Left ventricle myocardium inferior (tissue), 1 donor: ENCODE results near the gene TOM1L2. TPM values are rescaled to one million over a fixed set of nuclear protein-coding genes. Genes with fewer than 3 reads are reported as not detected.

Source experiments
- DNase-seq: peaks from one replicate; pipeline ENCODE4 v3.0.0-alpha.2; 2020
- H3K27ac ChIP-seq: fragments of 200-600 bp; replicated peaks from 2 replicates; pipeline ENCODE4 v1.8.0; 2021
- H3K27me3 ChIP-seq: fragments of 200-600 bp; 2 replicates; pipeline ENCODE4 v1.8.0; 2021; ENCODE audit warnings: low read depth
- H3K36me3 ChIP-seq: fragments of 200-600 bp; 2 replicates; pipeline ENCODE4 v1.8.0; 2021
- H3K4me1 ChIP-seq: fragments of 200-600 bp; 2 replicates; pipeline ENCODE4 v1.8.0; 2021
- H3K4me3 ChIP-seq: fragments of 200-600 bp; 2 replicates; pipeline ENCODE4 v1.8.0; 2021; ENCODE audit warnings: mild to moderate bottlenecking, moderate library complexity
- H3K9me3 ChIP-seq: fragments of 200-600 bp; replicated peaks from 2 replicates; pipeline ENCODE4 v1.8.0; 2021
- CTCF ChIP-seq: fragments of 200-600 bp; IDR thresholded peaks from 2 replicates; pipeline ENCODE4 v1.8.0; 2021; ENCODE audit warnings: antibody characterized with exemption, mild to moderate bottlenecking, borderline replicate concordance
- intact Hi-C: fragments of 100-400 bp; cut with micrococcal nuclease; formaldehyde crosslinking; loops from one replicate; pipeline ENCODE4 v1.11.0; 2022
- total RNA-seq: library from RNA; stranded (reverse); fragmentation: NEBNext Ultra II Directional; extraction: Animal tissue kit (Norgen Biotek cat#: 25700); gene quantifications from one replicate; pipeline ENCODE4 v1.2.1, GENCODE V29; 2021
- donor health status: DM: no; HTN: yes; CAD: no; lungs with severe emphysema.

TOM1L2 gene
- total RNA-seq, 1 donor from 2014 or later = 284 TPM

- Histone ChIP-seq H3K36me3 (no peaks in the 10 kb centered on the region), H3K4me1 (peaks cover 94% of the 10 kb centered on the region), H3K9me3 (no peaks in the 10 kb centered on the region), H3K27ac (peak overlapping the region; percentile 100), H3K27me3 (no peaks in the 10 kb centered on the region), H3K4me3 (peak overlapping the region; percentile 89)
- no peak for TF ChIP-seq CTCF
- DNase-seq = peak; percentile 74
- intact Hi-C loops = no loop called here
These were observed 133.9 kb downstream of the TOM1L2 start for GRCh38 chr17:17837966-17838962.

GRCh38 chr17:17837380-17837821, 134.8 kb downstream of the TOM1L2 start:
- intact Hi-C loops = no loop called here
- DNase-seq = no peak
- peak overlapping the region; percentile 89 for H3K4me3 ChIP-seq

GRCh38 chr17:17836818-17837379, 135.3 kb downstream of the TOM1L2 start, which contains the start of gene SREBF1:
Gene SREBF1, minus strand, starts transcription at chr17:17836986. Its CDS starts 169 bp downstream, at chr17:17836817.
- intact Hi-C loops = no loop called here
- Histone ChIP-seq H3K9me3 (no peaks in the 10 kb centered on the region), H3K4me1 (peaks cover 85% of the 10 kb centered on the region), H3K27me3 (no peaks in the 10 kb centered on the region), H3K4me3 (peak within 1 kb of the TSS; percentile 89), H3K36me3 (no peaks in the 10 kb centered on the region), H3K27ac (peak within 1 kb of the TSS; percentile 100)
- no peak for TF ChIP-seq CTCF
- DNase-seq = peak; percentile 69

More at GRCh38 chr17:17837380-17837821, 134.8 kb downstream of the TOM1L2 start:
- Histone ChIP-seq H3K36me3 (no peaks in the 10 kb centered on the region), H3K27ac (peak overlapping the region; percentile 100), H3K4me1 (peaks cover 85% of the 10 kb centered on the region), H3K9me3 (no peaks in the 10 kb centered on the region), H3K27me3 (no peaks in the 10 kb centered on the region)
- peak; percentile 26 for TF ChIP-seq CTCF

- H3K4me1 ChIP-seq = peaks cover 85% of the 10 kb centered on the region
- intact Hi-C loops = no loop called here
- DNase-seq = peak; percentile 98
These were observed 135.9 kb downstream of the TOM1L2 start for GRCh38 chr17:17836250-17836817.

More at GRCh38 chr17:17836250-17836817, 135.9 kb downstream of the TOM1L2 start:
- peak overlapping the region; percentile 100 for H3K27ac ChIP-seq
- no peaks in the 10 kb centered on the region for H3K36me3 ChIP-seq
- no peaks in the 10 kb centered on the region for H3K27me3 ChIP-seq
- TF ChIP-seq CTCF = no peak
- peak overlapping the region; percentile 89 for H3K4me3 ChIP-seq
- no peaks in the 10 kb centered on the region for H3K9me3 ChIP-seq
